NOMO-1 (cell line): ENCODE results near the gene TAF8.
"Not testable (repeated sequence)": the region's sequence is repeated elsewhere in the genome, so short reads cannot be mapped to it uniquely, and the experiment has no call there.

Experiments used
- DNase-seq, 2 experiments: peaks; one replicate each; lab custom pipeline; 2025; ENCODE audit not compliant: unreplicated experiment in 2 of 2; lab: John Stamatoyannopoulos, UW

The TAF8 gene

GRCh38 chr6:42028234-42029061 is 21.9 kb upstream of the TAF8 start:
- peak; percentile 33 to 83 for DNase-seq

GRCh38 chr6:42029062-42029685 is 21.1 kb upstream of the TAF8 start:
- no peak for DNase-seq

DNA sequence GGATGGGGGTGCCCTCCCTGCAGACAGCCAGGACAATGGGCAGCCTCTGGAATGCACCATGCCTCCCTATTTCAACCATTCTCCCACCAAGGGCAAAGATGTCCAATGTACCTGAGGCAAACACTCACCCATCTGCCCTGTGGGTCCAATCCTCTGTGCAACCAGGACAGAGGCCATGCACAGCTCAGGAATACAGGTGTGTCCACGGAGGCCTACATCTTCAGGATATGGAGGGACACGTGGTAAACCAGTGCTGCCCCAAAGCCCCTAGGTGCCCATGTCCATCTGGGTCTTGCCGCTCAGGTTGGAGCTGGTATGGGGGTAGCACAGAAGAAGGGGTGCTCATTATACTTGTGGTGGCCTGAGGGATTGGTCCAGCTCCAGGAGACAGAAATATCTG is 20.4 kb upstream of the TAF8 start:
- DNase-seq = no peak

DNA sequence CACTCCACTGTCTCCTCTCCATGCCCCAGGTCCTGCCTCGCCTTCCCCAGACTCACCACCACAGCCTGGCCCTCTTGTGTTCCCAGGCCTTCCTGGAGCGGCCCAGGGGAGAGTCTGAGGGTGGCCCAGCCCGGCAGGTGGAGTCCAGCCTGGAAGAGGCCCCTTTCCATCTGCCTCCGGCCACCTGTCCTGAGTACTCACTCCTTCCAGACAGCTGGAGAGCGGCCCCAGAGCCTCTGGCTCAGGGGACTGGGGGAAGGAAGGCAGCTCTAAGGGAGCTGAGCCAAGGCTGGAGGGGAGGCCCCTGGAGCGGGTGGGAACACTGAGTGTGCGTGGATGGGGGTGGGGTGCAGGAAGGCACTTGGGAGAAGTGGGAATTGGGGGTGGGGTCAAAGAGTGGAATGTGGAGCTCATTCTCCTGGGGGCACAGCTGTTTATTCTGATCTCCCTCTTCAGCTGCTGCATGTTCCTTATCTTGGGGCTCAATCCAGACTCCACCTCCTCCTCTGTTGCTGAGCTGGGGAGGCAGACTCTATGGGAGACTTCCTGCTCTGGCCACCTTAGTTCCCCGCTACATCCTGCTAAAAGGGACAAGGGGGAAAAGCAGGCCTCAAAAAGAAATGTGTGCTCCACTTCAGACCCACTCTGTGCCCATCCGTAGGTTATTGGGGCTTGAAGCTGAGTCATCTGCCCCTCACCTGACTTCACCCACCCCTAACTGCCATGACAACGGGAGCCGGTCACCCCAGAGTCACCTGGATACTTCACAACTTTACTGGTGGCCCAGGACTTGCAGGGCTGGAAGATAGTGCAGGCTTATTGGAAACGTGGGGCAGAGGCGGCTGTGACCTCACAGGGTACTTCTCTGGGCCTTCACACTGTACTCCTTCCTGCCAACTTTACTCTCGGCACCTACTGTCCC is 19.5 kb upstream of the TAF8 start:
- no peak for DNase-seq

- DNase-seq = no peak
These were observed 18.0 kb upstream of the TAF8 start for GRCh38 chr6:42032366-42032765.

- not testable (repeated sequence) for DNase-seq
These were observed 12.7 kb upstream of the TAF8 start for GRCh38 chr6:42037669-42038068.

DNA sequence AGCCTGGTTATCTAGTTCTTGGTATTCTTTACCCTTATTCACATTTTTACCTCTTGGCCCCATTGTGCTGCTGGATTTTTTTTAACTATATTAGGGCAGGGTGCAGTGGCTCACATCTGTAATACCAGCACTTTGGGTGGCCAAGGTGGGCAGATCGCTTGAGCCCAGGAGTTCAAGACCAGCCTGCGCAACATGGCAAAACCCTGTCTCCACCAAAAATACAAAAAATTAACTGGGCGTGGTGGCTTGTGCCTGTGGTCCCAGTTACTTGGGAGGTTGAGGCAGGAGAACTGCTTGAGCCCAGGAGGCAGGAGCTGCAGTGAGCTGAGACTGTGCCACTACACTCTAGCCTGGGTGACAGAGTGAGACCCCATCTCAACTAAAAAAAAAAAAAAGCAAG is 12.2 kb upstream of the TAF8 start:
- no peak for DNase-seq

DNA sequence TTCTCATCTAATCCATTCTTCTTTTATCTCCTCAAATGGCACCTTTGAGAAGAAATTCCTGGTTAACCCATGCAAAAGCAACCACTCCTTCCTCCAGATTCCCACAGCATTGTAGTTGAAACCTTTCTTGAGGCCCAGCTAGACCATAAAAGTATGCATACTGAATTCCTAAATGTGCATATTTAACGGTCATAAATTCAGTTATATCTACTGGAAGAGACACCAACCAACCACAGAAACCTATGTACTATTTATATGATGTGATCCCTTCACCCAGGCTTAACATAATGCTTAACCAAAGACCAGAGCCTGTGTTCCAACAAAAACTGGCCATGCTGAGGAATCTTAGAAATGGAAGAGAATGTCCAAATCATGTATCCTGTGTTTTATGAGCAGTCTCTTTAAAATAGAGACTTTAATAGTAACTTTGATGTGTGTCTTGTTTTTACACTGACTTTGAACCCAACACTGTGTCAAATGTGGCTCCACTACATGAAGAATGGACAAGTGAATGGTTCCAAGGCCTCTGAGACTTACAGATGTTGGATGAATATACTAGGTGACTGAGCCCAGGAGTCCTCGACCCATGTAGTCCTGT is 11.4 kb upstream of the TAF8 start:
- no peak for DNase-seq

DNA sequence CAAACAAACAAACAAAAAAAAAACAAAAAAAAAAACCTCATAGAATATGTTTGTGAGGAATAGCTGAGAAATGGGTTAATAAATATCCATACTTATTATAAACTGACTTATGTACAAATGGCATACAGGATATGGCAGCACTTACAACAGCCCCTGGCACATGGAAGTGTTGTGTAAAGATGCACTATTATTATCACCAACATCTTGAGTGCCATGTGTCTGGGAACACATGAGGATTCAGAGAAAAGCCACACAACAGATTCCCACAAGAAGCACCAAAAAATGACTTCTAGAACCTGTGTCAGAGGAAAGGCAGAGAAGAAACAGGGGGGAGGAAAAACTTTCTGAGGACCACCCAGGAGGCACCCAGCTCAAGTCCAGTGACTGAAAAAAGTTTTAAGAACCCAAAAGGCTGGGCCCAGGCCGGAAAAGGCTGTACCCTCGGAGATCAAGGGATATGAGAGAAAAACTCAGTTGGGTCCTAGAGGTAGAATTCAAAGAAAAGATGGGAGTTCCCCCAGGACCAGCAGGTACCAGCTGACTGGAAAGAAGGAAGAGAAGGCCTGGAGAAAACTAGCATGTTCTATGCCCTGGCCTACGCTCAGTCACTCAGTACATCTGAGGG is 9.4 kb upstream of the TAF8 start:
- DNase-seq = no peak

GRCh38 chr6:42041481-42042053 is 8.8 kb upstream of the TAF8 start:
- no peak for DNase-seq

DNA sequence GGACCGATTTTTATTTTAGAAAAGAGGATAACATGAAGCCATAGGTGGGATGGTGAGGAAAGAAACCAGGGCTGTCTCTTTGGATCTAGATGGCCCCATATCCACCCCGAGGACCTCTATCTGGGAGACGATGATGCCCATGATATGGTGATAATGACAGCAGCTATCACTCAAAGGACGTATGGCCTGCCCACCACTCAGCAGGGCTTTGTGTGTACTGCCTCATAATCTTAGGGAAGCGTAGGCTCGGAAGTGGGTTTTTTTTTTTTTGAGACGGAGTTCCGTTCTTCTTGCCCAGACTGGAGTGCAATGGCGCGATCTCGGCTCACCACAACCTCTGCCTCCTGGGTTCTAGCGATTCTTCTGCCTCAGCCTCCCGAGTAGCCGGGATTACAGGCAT is 8.2 kb upstream of the TAF8 start:
- DNase-seq = no peak

GRCh38 chr6:42043787-42044475 is 6.4 kb upstream of the TAF8 start:
- DNase-seq = peak; percentile 68 to 78

DNA sequence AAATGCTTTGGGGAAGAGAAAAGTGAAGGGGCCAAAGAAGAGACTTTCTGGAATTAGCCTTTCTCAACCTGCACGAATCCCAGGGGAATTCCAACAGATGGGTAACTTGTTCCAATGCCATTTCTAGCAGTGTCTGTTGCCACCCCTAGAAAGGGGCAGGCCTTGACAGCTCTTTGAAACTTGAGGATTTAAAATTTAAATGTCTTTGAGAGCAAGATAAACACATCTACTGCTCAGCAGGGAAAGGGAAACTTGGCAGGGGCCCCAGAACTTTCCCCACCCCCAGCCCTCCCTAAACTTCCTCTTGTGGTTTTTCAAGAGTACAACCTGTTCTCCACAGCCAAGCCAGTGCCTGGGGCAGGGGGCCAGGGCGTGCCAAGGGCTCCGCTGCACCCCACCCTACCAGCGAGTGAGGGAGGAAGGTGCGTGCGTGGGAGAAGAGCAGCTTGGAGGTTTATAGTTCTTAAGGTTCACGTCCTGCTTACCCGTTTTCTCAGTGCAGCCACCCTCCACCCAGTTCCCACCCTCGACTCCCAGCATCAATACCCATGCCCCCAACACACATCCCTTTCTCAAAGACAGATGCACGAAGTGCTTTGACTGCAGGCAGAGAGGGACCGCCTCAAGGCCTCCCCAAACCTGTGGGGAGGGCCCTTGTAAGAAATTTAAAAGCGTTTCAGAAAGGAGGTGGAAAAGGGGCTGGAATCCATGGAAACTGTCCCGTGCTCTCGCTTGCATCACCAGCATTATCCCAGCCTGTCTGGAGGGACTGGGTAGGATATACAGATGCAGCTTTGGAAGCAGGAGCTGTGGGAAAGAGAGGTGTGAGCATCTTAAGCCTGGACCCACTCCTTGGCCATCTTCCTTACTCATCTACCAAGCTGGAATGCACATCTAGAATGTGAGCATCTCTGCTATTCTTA is 4.5 kb upstream of the TAF8 start:
- DNase-seq = peak; percentile 40 to 62

DNA sequence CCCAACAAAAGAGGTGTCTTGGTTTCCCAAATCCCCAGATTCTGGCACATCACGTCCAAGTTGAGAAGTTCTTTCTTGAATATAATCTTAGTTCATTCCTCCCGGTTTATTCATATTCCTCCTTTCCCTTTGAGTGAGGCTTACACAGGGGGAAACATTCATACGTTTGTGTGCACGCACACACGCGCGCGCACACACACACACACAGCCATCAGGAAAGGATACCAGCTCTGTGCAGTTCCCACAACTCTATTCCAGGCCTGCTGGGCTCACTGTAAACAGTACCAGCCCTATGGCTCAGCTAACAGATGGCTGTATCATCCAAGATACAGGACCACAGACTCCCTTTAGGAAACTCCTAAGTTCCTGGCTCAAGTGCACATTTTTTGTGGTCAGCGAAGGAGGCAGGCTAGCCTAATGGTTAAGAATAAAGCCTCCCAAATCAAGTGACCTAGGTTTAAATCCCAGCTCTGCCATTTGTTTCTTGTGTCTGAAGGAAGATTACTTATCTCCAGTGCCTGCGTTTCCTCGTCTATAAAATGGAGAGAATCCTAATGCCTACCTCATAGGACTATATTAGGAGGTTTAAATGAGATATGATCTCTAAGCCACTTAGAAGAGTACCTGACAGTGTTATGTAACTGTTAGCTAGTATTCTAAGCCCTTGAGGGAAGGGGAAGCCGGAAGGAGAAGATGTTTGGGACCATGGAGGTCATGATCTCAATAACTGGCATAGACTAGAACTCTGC is 3.7 kb upstream of the TAF8 start:
- no peak for DNase-seq

GRCh38 chr6:42047213-42047590 is 3.1 kb upstream of the TAF8 start:
- DNase-seq = no peak

- DNase-seq = no peak
These were observed 2.4 kb upstream of the TAF8 start for GRCh38 chr6:42047790-42048405.

DNA sequence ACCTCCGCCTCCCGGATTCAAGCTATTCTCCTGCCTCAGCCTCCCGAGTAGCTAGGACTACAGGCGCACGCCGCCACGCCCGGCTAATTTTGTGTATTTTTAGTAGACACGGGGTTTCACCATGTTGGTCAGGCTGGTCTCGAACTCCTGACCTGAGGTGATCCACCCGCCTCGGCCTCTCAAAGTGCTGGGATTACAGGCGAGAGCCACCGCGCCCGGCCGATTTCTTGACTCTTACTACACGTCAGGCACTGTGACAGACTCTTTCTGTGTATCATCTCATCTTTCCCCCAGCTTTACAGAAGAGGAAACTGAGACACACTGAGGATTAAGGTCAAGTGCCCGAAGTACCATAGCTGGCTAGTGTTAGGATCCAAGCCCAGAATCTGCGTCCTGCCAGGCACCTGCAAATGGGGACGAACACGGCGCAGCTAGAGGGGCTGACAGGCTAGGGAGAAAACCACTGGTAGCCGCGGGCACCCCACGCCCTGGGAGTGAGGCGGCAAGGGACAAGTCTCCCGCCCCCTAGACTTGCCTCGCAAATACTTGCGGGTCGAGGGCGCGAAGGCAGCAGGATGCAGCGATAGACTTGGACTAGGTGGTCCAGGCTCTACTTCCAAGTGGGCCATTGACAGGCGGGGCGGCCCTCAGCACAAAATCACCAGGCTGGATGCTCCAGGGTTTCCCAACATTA is 1.1 kb upstream of the TAF8 start:
- DNase-seq = no peak
